Endothelial cell of umbilical vein (primary cell): Measurements from ENCODE around the gene RMRP. TPM values are rescaled to one million over a fixed set of nuclear protein-coding genes. Genes with fewer than 3 reads are reported as not detected.

Source experiments
- BruUV-seq: library from RNA; stranded (reverse); fragments of 400-500 nt; replicated peaks from 2 replicates; lab custom pipeline; 2021; lab: Mats Ljungman, UMichigan
- CTCF ChIA-PET: fragments of 300-600, 350-600 bp; sonication (Branson Sonifier 250); formaldehyde crosslinking; loops from one replicate; lab custom pipeline; 2021; ENCODE audit warnings: antibody characterized with exemption, inconsistent platforms; lab: Charles Lee
- POLR2A ChIA-PET: fragments of 300-600, 350-600 bp; sonication (Branson Sonifier 250); formaldehyde crosslinking; loops from one replicate; lab custom pipeline; 2021; ENCODE audit warnings: antibody characterized with exemption, inconsistent platforms; lab: Charles Lee
- DNase-seq: peaks from one replicate; pipeline ENCODE4 v3.0.0-alpha.2; 2011; ENCODE audit warnings: low read depth, low spot score
- FAIRE-seq: peaks from 2 replicates; lab custom pipeline; 2011; peaks lifted over from hg19 to GRCh38; lab: Jason Lieb, UNC
- H2AFZ ChIP-seq: 2 replicates; pipeline ENCODE4 v1.6.0; 2012; ENCODE audit warnings: low read depth, low read length, control low read depth, inconsistent platforms
- H3K27ac ChIP-seq: 2 replicates; pipeline ENCODE4 v1.5.1; 2011; ENCODE audit warnings: low read depth, mild to moderate bottlenecking, control low read depth, low read length, moderate library complexity; ENCODE audit not compliant: insufficient read depth
- H3K27me3 ChIP-seq, 2 experiments: 2 replicates each; pipeline versions ENCODE4 v1.6.0 to v1.6.1; 2011; ENCODE audit warnings: low read length in 2 of 2, mixed read lengths in 1 of 2; ENCODE audit not compliant: control insufficient read depth in 2 of 2, insufficient read depth in 2 of 2
- H3K36me3 ChIP-seq, 2 experiments: 2 replicates in 1 of 2; 3 replicates in 1 of 2; pipeline ENCODE4 v1.5.1; 2011; ENCODE audit warnings: low read length in 2 of 2, mild to moderate bottlenecking in 1 of 2, moderate library complexity in 1 of 2; ENCODE audit not compliant: control insufficient read depth in 2 of 2, insufficient read depth in 2 of 2; ENCODE audit errors: extremely low read depth in 1 of 2
- H3K4me1 ChIP-seq: 3 replicates; pipeline ENCODE4 v1.5.1; 2011; ENCODE audit warnings: mild to moderate bottlenecking, low read length; ENCODE audit not compliant: control insufficient read depth, insufficient read depth; ENCODE audit errors: extremely low read depth
- H3K4me2 ChIP-seq: 2 replicates; pipeline ENCODE4 v1.6.1; 2011; ENCODE audit warnings: low read length, control low read depth, mixed read lengths; ENCODE audit not compliant: insufficient read depth
- H3K4me3 ChIP-seq, 3 experiments: fragments of 200-600 bp in 1 of 3; sonication (generic), shearing (Covaris generic) in 1 of 3; replicated peaks in 1 of 3; 2 replicates each; pipeline ENCODE4 v1.5.1; 2011 to 2016; ENCODE audit warnings: control low read depth in 3 of 3, low read length in 3 of 3, mild to moderate bottlenecking in 2 of 3, inconsistent platforms in 1 of 3, low read depth in 1 of 3, moderate library complexity in 1 of 3; ENCODE audit not compliant: insufficient read depth in 1 of 3
- H3K79me2 ChIP-seq: 2 replicates; pipeline ENCODE4 v1.6.0; 2012; ENCODE audit warnings: low read length, inconsistent platforms; ENCODE audit not compliant: control insufficient read depth, insufficient read depth
- H3K9ac ChIP-seq: replicated peaks from 2 replicates; pipeline ENCODE3; 2011; ENCODE audit warnings: low read length, control low read depth; ENCODE audit not compliant: insufficient read depth; ENCODE audit errors: extremely low read depth
- H3K9me1 ChIP-seq: replicated peaks from 3 replicates; pipeline ENCODE4 v1.6.0; 2011; ENCODE audit warnings: mild to moderate bottlenecking, low read length; ENCODE audit not compliant: control insufficient read depth, insufficient read depth; ENCODE audit errors: extremely low read depth
- H3K9me3 ChIP-seq: replicated peaks from 2 replicates; pipeline ENCODE4 v1.5.1; 2012; ENCODE audit warnings: low read length, inconsistent platforms; ENCODE audit not compliant: control insufficient read depth, insufficient read depth
- H4K20me1 ChIP-seq: replicated peaks from 2 replicates; pipeline ENCODE3; 2011; ENCODE audit warnings: mild to moderate bottlenecking, low read length; ENCODE audit not compliant: control insufficient read depth, insufficient read depth; ENCODE audit errors: extremely low read depth
- EZH2 ChIP-seq: IDR thresholded peaks from 2 replicates; pipeline ENCODE4 v1.6.1; 2012; ENCODE audit warnings: borderline replicate concordance, low read depth, mild to moderate bottlenecking, moderate library complexity, low read length, inconsistent platforms; ENCODE audit not compliant: severe bottlenecking
- FOS ChIP-seq: IDR thresholded peaks from 2 replicates; pipeline ENCODE4 v1.6.1; 2011; ENCODE audit warnings: mild to moderate bottlenecking, low read length, moderate library complexity, borderline replicate concordance; ENCODE audit not compliant: insufficient read depth
- GATA2 ChIP-seq: IDR thresholded peaks from 2 replicates; pipeline ENCODE4 v1.7.0; 2011; ENCODE audit warnings: low read depth, mild to moderate bottlenecking, moderate library complexity, mixed read lengths, low read length; ENCODE audit not compliant: insufficient read length, insufficient read depth
- JUN ChIP-seq: IDR thresholded peaks from 2 replicates; pipeline ENCODE4 v1.6.1; 2011; ENCODE audit warnings: borderline replicate concordance, low read depth; ENCODE audit not compliant: insufficient read length, insufficient read depth
- MAX ChIP-seq: IDR thresholded peaks from 2 replicates; pipeline ENCODE4 v1.6.1; 2011; ENCODE audit not compliant: insufficient read depth, insufficient read length
- MYC ChIP-seq: IDR thresholded peaks from one replicate; pipeline ENCODE4 v1.6.1; 2011; ENCODE audit warnings: mild to moderate bottlenecking, low read depth, low read length
- POLR2AphosphoS5 ChIP-seq: IDR thresholded peaks from 2 replicates; pipeline ENCODE4 v1.6.1; 2012; ENCODE audit warnings: low read depth, mild to moderate bottlenecking, control low read depth, low read length, moderate library complexity; ENCODE audit not compliant: insufficient read depth
- dilution Hi-C: fragments of 300-500 bp; cut with MboI; formaldehyde crosslinking; loops from one replicate; pipeline ENCODE4 v1.15.0; 2019; ENCODE audit warnings: low sequenced_read_pairs; ENCODE audit not compliant: extremely low pct_ligation_motif_present
- intact Hi-C: fragments of 100-400 bp; cut with micrococcal nuclease; formaldehyde crosslinking; loops from one replicate; pipeline ENCODE4 v1.10.0; 2022
- polyA plus RNA-seq, 4 experiments: library from polyadenylated mRNA; depleted of rRNA in 3 of 4; stranded (reverse) in 3 of 4; unstranded in 1 of 4; fragments of >200 nt; gene quantifications; 2 replicates each; pipeline versions ENCODE4 v1.2.1 to v1.2.3, GENCODE V29; 2011 to 2012; ENCODE audit warnings: missing spikeins in 1 of 4
- total RNA-seq: library from RNA; stranded (reverse); gene quantifications from 2 replicates; pipeline ENCODE4 v1.2.3, GENCODE V29; 2021

RMRP gene
- total and polyA plus RNA-seq, 2 donors (not counting 3 experiments of a cell fraction or from before 2014, with no cell fraction given), result 19,118 TPM; not detected in 1

GRCh38 chr9:35698231-35698630 is 40.4 kb upstream of the RMRP start:
- no peak for TF ChIP-seq GATA2
- TF ChIP-seq FOS, result no peak
- TF ChIP-seq MAX, result no peak
- TF ChIP-seq MYC, result no peak
- Histone ChIP-seq H4K20me1 (no peaks in the 10 kb centered on the region), H3K4me3 (no peak overlapping the region), H3K79me2 (no peaks in the 10 kb centered on the region), H3K9ac (no peak overlapping the region), H3K9me1 (no peaks in the 10 kb centered on the region), H3K36me3 (peaks cover 46 to 65% of the 10 kb centered on the region in 2 experiments), H2AFZ (no peak overlapping the region), H3K9me3 (no peaks in the 10 kb centered on the region), H3K27ac (no peak overlapping the region), H3K27me3 (no peaks in the 10 kb centered on the region), H3K4me2 (no peak overlapping the region), H3K4me1 (no peaks in the 10 kb centered on the region)
- intact Hi-C loops, result no loop called here
- no TSS peak for BruUV-seq
- CTCF ChIA-PET, result interaction anchor here (1.2 to 13.5 kb wide), 5 partner anchors 9 to 37 kb away, joined by 7 to 227 read pairs (median 16); partner anchors contain the start of genes ARHGEF39, CCDC107 and RMRP
- POLR2A ChIA-PET, result no interaction called here
- dilution Hi-C loops, result no loop called here
- FAIRE-seq, result no peak
- no peak for DNase-seq

- no peaks in the 10 kb centered on the region for H3K9me3 ChIP-seq
- H3K79me2 ChIP-seq, result no peaks in the 10 kb centered on the region
- H3K9me1 ChIP-seq, result no peaks in the 10 kb centered on the region
- no peak overlapping the region for H3K4me3 ChIP-seq
- dilution Hi-C loops (no loop called here), intact Hi-C loops (no loop called here)
- peaks cover 46 to 58% of the 10 kb centered on the region in 2 experiments for H3K36me3 ChIP-seq
- TF ChIP-seq EZH2 (no peak), MYC (no peak), POLR2AphosphoS5 (no peak), FOS (no peak), JUN (no peak), GATA2 (no peak)
- FAIRE-seq (no peak), DNase-seq (no peak)
- H3K4me2 ChIP-seq, result no peak overlapping the region
- no TSS peak for BruUV-seq
- ChIA-PET CTCF (interaction anchor here (1.2 to 13.5 kb wide), 10 partner anchors 8 to 36 kb away, joined by 5 to 227 read pairs (median 16); partner anchors contain the start of genes ARHGEF39, CCDC107 and RMRP), POLR2A (no interaction called here)
- no peak overlapping the region for H3K27ac ChIP-seq
- H3K27me3 ChIP-seq, result no peaks in the 10 kb centered on the region
- H2AFZ ChIP-seq, result no peak overlapping the region
- no peak overlapping the region for H3K9ac ChIP-seq
- H3K4me1 ChIP-seq, result no peaks in the 10 kb centered on the region
- no peaks in the 10 kb centered on the region for H4K20me1 ChIP-seq
Observed at GRCh38 chr9:35697486-35697885, 39.7 kb upstream of the RMRP start.
